ENCODE data around the gene HOXA11. TPM values are rescaled to one million over a fixed set of nuclear protein-coding genes. Genes with fewer than 3 reads are reported as not detected.
A peak's percentile ranks its signal among the peaks of the same experiment; 100 is the strongest.

HOXA11 gene
- total and polyA plus RNA-seq, 3 donors from 2014 or later, result 0.25 to 0.96 TPM; not detected in 1

DNA sequence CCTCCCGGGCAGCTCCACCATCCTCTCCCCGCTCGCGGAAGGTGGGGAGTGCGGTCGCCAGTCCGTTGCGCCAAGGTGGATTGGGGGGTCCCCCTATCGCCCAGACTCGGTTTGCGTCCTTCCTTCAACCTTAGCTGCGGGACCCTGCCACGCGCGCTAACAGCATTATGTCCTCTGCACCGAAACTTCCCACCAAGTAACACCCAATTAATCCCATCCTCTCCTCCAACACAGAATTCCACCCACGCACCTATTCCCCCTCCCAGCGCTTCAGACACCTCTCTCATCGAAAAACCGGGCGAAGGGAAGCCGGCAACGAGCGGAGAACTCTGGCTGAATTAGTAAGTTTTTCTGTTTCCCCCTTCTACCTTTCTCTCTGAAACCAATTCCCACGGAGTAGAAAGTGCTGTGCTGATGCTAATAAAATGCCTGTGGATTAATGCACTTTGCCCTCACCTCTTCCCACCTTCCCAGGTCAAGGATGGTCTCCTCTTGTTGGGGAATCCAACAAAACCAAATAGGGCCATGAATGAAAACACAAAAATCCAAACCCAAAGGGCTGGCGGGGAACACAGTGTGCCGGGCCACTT lies 33.6 kb downstream of the HOXA11 start:
- TF ChIP-seq, protein P1, sequence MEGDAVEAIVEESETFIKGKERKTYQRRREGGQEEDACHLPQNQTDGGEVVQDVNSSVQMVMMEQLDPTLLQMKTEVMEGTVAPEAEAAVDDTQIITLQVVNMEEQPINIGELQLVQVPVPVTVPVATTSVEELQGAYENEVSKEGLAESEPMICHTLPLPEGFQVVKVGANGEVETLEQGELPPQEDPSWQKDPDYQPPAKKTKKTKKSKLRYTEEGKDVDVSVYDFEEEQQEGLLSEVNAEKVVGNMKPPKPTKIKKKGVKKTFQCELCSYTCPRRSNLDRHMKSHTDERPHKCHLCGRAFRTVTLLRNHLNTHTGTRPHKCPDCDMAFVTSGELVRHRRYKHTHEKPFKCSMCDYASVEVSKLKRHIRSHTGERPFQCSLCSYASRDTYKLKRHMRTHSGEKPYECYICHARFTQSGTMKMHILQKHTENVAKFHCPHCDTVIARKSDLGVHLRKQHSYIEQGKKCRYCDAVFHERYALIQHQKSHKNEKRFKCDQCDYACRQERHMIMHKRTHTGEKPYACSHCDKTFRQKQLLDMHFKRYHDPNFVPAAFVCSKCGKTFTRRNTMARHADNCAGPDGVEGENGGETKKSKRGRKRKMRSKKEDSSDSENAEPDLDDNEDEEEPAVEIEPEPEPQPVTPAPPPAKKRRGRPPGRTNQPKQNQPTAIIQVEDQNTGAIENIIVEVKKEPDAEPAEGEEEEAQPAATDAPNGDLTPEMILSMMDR (IDR thresholded peaks at IDR 0.05), result no peak
- TF ChIP-seq POLR2A (IDR thresholded peaks at IDR 0.05), result no peak
- intact Hi-C loops (cut with DNase I; ENCODE audit: low total_unique reads), result no loop called here
- peak; percentile 11 for DNase-seq
- 4 to 6% methylated on average over 27 of the region's 27 CpGs for WGBS, 2 donors
- Histone ChIP-seq H3K36me3 (ENCODE audit: low read depth, missing control alignments) (no peaks in the 10 kb centered on the region), H3K4me3 (peak overlapping the region in 1 of 2 donors; percentile 21), H3K9me3 (no peaks in the 10 kb centered on the region), H3K27me3 (peaks cover 14% of the 10 kb centered on the region), H3K4me1 (peaks cover 7% of the 10 kb centered on the region), H3K27ac (no peak overlapping the region)

- Histone ChIP-seq H3K27ac (no peak overlapping the region), H3K36me3 (ENCODE audit: low read depth, missing control alignments) (no peaks in the 10 kb centered on the region), H3K4me3 (peak overlapping the region in 1 of 2 donors; percentile 21), H3K27me3 (peaks cover 9% of the 10 kb centered on the region), H3K9me3 (no peaks in the 10 kb centered on the region), H3K4me1 (peaks cover 7% of the 10 kb centered on the region)
- no peak for TF ChIP-seq POLR2A (IDR thresholded peaks at IDR 0.05)
- TF ChIP-seq, protein P1 (IDR thresholded peaks at IDR 0.05), result peak; percentile 42 to 75 (median 71)
- intact Hi-C loops (cut with DNase I; ENCODE audit: low total_unique reads), result no loop called here
- peak; percentile 73 for DNase-seq
- WGBS, 2 donors, result 2 to 3% methylated on average over 26 to 58 of the region's 58 CpGs
Observed at GRCh38 chr7:27150568-27151340, 34.3 kb downstream of the HOXA11 start.

DNA sequence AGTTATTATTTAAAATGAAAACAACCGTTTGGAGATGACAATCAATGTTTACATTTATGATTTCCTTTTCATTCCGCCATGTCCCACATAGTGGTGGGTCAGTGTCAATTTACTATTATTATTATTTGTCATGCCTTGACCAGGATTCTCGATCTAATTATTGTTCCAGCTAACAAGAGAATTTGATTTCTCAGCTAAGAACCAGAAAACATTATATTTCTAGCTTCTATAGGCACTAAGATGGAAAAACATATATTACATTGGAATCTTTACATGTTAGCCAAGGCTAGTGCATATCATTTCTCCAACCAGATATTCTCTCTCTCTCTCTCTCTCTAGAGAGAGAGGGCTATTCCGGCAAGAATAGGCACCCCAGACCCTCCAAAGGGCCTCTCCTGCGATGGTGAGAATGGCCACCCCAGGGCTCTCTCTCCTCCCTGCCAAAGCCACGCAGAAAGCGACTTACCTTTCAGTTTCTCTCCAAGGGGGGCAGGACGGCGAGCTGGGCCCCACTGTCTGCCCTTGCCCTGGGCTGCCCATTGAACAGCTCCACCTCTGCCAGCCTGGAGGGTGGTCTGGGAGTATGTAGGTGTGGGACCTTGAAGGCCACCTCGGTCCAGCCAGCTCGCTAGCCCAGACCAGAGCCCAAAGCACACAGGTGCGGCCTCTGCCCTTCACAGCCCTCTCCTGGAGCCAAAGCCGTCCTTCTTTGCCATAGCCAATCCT lies 35.0 kb downstream of the HOXA11 start:
- intact Hi-C loops (cut with DNase I; ENCODE audit: low total_unique reads), result no loop called here
- Histone ChIP-seq H3K4me3 (no peak overlapping the region), H3K27me3 (peaks cover 9% of the 10 kb centered on the region), H3K9me3 (no peaks in the 10 kb centered on the region), H3K27ac (no peak overlapping the region), H3K4me1 (peaks cover 4% of the 10 kb centered on the region), H3K36me3 (ENCODE audit: low read depth, missing control alignments) (no peaks in the 10 kb centered on the region)
- no peak for DNase-seq
- 38 to 51% methylated on average over 9 to 13 of the region's 13 CpGs for WGBS, 2 donors
- no peak for TF ChIP-seq POLR2A (IDR thresholded peaks at IDR 0.05)
- TF ChIP-seq, protein P1 (IDR thresholded peaks at IDR 0.05), result no peak

GRCh38 chr7:27148756-27149641 lies 36.0 kb downstream of the HOXA11 start:
- Histone ChIP-seq H3K9me3 (no peaks in the 10 kb centered on the region), H3K4me1 (peaks cover 2% of the 10 kb centered on the region), H3K36me3 (ENCODE audit: low read depth, missing control alignments) (no peaks in the 10 kb centered on the region), H3K4me3 (no peak overlapping the region), H3K27me3 (peaks cover 9% of the 10 kb centered on the region), H3K27ac (no peak overlapping the region)
- intact Hi-C loops (cut with DNase I; ENCODE audit: low total_unique reads), result no loop called here
- WGBS, 2 donors, result 33 to 42% methylated on average over 23 to 30 of the region's 30 CpGs
- peak; percentile 9 for DNase-seq
- TF ChIP-seq POLR2A (IDR thresholded peaks at IDR 0.05), result no peak
- TF ChIP-seq, protein P1 (IDR thresholded peaks at IDR 0.05), result no peak
